BJ (cell line): ENCODE data around the gene SKIC2. TPM values are rescaled to one million over a fixed set of nuclear protein-coding genes. Genes with fewer than 3 reads are reported as not detected.
A peak's percentile ranks its signal among the peaks of the same experiment; 100 is the strongest.
"Not testable (repeated sequence)": the region's sequence is repeated elsewhere in the genome, so short reads cannot be mapped to it uniquely, and the experiment has no call there.

Experiments used
- CTCF ChIA-PET: fragments of 350-600 bp; formaldehyde crosslinking; extraction: SDS; loops from one replicate; lab custom pipeline; 2021; ENCODE audit warnings: antibody characterized with exemption, inconsistent platforms; lab: Yijun Ruan, JAX
- POLR2A ChIA-PET: fragments of 300-600 bp; sonication (Branson Sonifier 250); formaldehyde crosslinking; extraction: SDS; loops from one replicate; lab custom pipeline; 2021; ENCODE audit warnings: antibody characterized with exemption; lab: Charles Lee
- DNase-seq: peaks from one replicate; pipeline ENCODE4 v3.0.0-alpha.2; 2011; ENCODE audit warnings: low read depth
- H3K27me3 ChIP-seq: 2 replicates; pipeline ENCODE4 v1.6.0; 2011; ENCODE audit warnings: low read length; ENCODE audit not compliant: control insufficient read depth, insufficient read depth
- H3K36me3 ChIP-seq: 2 replicates; pipeline ENCODE4 v1.5.1; 2011; ENCODE audit warnings: low read length; ENCODE audit not compliant: control insufficient read depth, insufficient read depth
- H3K4me3 ChIP-seq: 2 replicates; pipeline ENCODE4 v1.5.1; 2011; ENCODE audit warnings: low read depth, mild to moderate bottlenecking, control low read depth, low read length
- CTCF ChIP-seq: IDR thresholded peaks from 2 replicates; pipeline ENCODE4 v1.5.1; 2011; ENCODE audit warnings: low read depth, mild to moderate bottlenecking, control low read depth, inconsistent platforms, low read length, moderate library complexity; ENCODE audit not compliant: insufficient read depth
- polyA minus RNA-seq: library from RNA; depleted of rRNA, polyadenylated mRNA; stranded (reverse); fragments of >200 nt; gene quantifications from 2 replicates; pipeline ENCODE4 v1.2.3, GENCODE V29; 2011; rRNA and poly(A)+ RNA removed
- polyA plus RNA-seq: library from polyadenylated mRNA; depleted of rRNA; stranded (reverse); fragments of >200 nt; gene quantifications from 2 replicates; pipeline ENCODE4 v1.2.3, GENCODE V29; 2011; rRNA removed

The SKIC2 gene
- polyA plus RNA-seq (17.7 and 37.3 TPM in 2 replicates), polyA minus RNA-seq (32.6 and 43.8 TPM in 2 replicates)

- ChIA-PET CTCF (interaction anchor here (0.5 to 1.3 kb wide), 6 partner anchors 13 to 160 kb away, joined by 3 to 6 read pairs (median 3); partner anchors contain the start of gene DXO), POLR2A (no interaction called here)
- Histone ChIP-seq H3K27me3 (no peaks in the 10 kb centered on the region), H3K4me3 (peak within 1 kb of the TSS; percentile 90), H3K36me3 (peaks cover 32% of the 10 kb centered on the region)
- DNase-seq: peak; percentile 93
- no peak for TF ChIP-seq CTCF
These were observed at the start of gene SKIC2, which contains the start of gene NELFE for GRCh38 chr6:31958741-31959739. SKIC2 (plus strand) TSS chr6:31959175; CDS start chr6:31959193, 18 bp downstream. NELFE (minus strand) TSS chr6:31958971; CDS start chr6:31958446, 525 bp downstream.

GRCh38 chr6:31909298-31909697 is 49.7 kb upstream of the SKIC2 start:
- H3K27me3 ChIP-seq, H3K4me3 ChIP-seq, H3K36me3 ChIP-seq, POLR2A ChIA-PET, DNase-seq: not testable (repeated sequence)
- CTCF ChIA-PET: interaction anchor here (1.5 to 2.3 kb wide), 2 partner anchors 9 to 43 kb away, joined by 3 to 8 read pairs; no protein-coding TSS in a partner anchor

GRCh38 chr6:31911826-31912585 is 47.0 kb upstream of the SKIC2 start:
- no peak for DNase-seq
- Histone ChIP-seq H3K36me3 (no peaks in the 10 kb centered on the region), H3K27me3 (no peaks in the 10 kb centered on the region), H3K4me3 (no peak overlapping the region)
- CTCF ChIA-PET: interaction anchor here (1.4 kb wide), 1 partner anchor 40 kb away, joined by 9 read pairs; no protein-coding TSS in a partner anchor
- POLR2A ChIA-PET: interaction anchor here (0.6 kb wide), 1 partner anchor 331 kb away, joined by 5 read pairs; no protein-coding TSS in a partner anchor
- no peak for TF ChIP-seq CTCF

DNA sequence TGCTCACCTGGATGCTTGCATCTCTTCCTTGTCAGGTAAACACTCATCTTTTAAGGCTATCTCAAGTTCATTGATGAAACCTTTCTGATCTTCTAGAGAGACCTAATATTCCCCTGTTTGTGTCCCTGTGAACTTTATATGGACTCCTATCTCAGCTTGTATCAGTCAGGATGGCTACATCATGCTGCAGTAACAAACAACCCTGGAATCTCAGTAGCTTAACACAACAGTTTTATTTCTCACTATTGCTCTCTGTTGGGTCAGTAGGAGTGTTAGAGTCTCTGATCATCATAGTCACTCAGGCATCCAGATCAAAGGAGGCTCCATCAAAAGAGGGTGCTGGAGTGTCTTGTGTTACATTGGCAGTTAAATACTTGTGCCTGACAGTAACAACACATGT is 43.6 kb upstream of the SKIC2 start:
- no peaks in the 10 kb centered on the region for H3K27me3 ChIP-seq
- no peak for TF ChIP-seq CTCF
- H3K36me3 ChIP-seq: no peaks in the 10 kb centered on the region
- CTCF ChIA-PET: no interaction called here
- no peak for DNase-seq
- POLR2A ChIA-PET: no interaction called here
- H3K4me3 ChIP-seq: no peak overlapping the region

GRCh38 chr6:31915756-31916155 is 43.2 kb upstream of the SKIC2 start:
- POLR2A ChIA-PET: no interaction called here
- H3K36me3 ChIP-seq: no peaks in the 10 kb centered on the region
- no peak for DNase-seq
- no peaks in the 10 kb centered on the region for H3K27me3 ChIP-seq
- CTCF ChIA-PET: no interaction called here
- TF ChIP-seq CTCF: no peak
- no peak overlapping the region for H3K4me3 ChIP-seq
